ENCODE results near the gene CATSPER2. TPM values are rescaled to one million over a fixed set of nuclear protein-coding genes. Genes with fewer than 3 reads are reported as not detected.
A peak's percentile ranks its signal among the peaks of the same experiment; 100 is the strongest.
"Not testable (repeated sequence)": the region's sequence is repeated elsewhere in the genome, so short reads cannot be mapped to it uniquely, and the experiment has no call there.

CATSPER2 gene
- polyA plus RNA-seq, 2 of the 4 experiments (the other 2 are of a cell fraction): 1.2 to 2.0 TPM

DNA sequence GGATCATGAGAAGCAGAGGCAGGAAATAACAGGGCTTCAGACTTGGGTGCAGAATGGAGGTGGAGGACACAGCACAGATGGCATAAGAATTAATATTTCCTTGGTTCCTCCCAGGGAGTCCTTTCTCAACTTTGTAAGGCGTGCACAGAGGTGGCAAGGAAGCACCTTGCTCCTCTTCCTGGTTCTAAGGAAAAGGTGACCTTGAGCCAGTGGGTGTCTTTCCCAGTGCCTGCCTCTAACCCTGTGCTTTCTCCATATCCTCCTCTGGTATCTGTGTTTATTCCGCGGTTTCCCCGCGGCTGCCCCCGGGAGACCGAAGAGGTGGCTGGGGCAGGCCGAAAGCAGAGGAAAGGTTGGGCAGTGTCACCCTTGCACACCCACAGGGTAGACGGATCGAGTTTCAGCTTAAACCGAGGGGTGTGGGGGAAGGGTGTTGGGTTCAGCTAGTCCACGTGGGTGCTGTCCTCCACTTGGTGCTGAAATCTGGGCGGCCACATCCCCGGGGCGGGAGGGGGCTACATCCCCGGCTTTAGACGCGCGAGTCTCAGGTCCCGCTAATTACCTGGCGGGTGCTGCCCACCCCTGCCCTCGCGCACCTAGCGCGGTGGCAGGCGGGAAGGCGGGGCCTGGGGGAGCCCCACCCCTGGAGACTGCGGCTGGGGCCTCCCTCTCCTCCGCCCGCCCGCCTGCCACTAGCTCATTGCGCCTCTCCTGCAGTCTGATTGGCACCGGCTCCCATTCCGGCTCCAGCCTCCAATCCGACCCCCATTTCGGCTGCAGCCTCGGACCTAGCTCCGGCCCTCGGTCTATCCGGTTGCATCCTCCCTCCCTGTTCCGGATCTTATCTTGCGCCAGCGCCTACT, 55.1 kb downstream of the CATSPER2 start, which contains the start of gene CKMT1B:
Gene CKMT1B (plus strand): TSS at position 700 of the 863 bp plus-strand sequence. CDS start 192 bp downstream, outside the sequence.
- H3K4me3 ChIP-seq; H3K27ac ChIP-seq; H3K4me2 ChIP-seq; FAIRE-seq; POLR2A ChIA-PET; H3K4me1 ChIP-seq; CTCF ChIA-PET; DNase-seq (ENCODE audit: low read depth in 1 of 2, low spot score in 1 of 2); H3K9me3 ChIP-seq: not testable (repeated sequence)
- peak; percentile 61 to 78 for ATAC-seq
- no CpG with 5 or more reads among the region's 43 CpGs for WGBS (ENCODE audit: missing lambda C conversion rate)

DNA sequence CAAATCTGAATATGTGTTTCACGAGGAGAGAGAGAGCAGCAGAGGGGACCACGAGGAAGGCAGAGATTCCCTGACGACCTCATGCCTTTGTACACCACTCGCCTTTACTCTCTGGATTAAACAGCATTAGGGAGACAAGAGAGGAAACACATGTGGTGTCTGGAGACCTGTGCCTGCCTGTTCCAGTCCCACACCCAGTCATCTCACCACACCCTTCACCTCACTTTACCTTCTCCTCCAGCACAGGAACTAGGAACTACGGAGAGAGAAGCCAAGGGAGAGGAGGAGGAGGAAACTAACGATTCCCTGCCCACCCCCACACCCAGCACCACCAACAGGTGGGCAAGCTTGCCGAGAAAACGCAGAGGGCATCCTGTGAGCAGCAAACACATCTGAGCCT, 55.8 kb downstream of the CATSPER2 start:
- H3K4me1 ChIP-seq; ATAC-seq; H3K9me3 ChIP-seq; H3K4me2 ChIP-seq; POLR2A ChIA-PET; CTCF ChIA-PET; DNase-seq (ENCODE audit: low read depth in 1 of 2, low spot score in 1 of 2); FAIRE-seq; H3K27ac ChIP-seq; H3K4me3 ChIP-seq: not testable (repeated sequence)
- WGBS (ENCODE audit: missing lambda C conversion rate): 24% methylated on average over 4 of the region's 8 CpGs

DNA sequence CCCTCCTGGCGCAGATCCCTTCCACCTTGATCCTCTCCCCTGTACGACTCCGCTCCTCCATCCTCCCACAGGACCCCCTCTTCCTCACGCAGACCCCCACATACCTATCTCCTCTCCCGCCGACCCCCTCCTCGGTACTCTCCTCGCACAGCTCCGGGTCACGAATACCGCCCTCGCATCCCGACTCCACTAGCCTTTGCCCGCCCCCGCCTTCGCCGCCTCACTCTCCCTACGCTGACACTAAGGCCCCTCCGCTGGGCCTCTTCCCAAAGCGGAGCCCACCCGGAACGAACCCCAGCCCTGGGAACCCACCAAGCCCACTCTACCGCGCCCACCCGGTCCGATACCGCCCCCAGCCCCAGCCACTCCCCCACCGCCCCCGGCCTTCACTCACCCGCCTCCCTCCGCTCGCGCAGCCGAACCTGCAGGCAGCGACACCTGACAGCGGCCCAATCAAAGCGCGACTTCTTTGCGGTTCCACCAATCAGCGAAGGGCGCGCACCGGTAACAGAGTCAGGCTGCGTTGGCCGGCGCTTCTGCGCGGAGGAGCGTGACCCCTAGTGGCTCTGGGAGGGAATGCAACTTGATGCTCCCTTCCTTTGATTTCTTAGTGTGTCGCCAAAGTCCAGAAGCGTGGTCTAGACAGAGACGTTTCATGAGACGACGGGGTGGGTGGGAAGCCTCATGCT, 58.7 kb downstream of the CATSPER2 start, which contains the start of gene PPIP5K1:
Gene PPIP5K1 (minus strand): TSS at position 431 of the 689 bp plus-strand sequence. CDS start 5,704 bp downstream, outside the sequence.
- POLR2A ChIA-PET; DNase-seq (ENCODE audit: low read depth in 1 of 2, low spot score in 1 of 2): not testable (repeated sequence)
- WGBS (ENCODE audit: missing lambda C conversion rate): no CpG with 5 or more reads among the region's 54 CpGs

More for the DNA sequence above, 58.7 kb downstream of the CATSPER2 start, which contains the start of gene PPIP5K1:
- H3K9me3 ChIP-seq, H3K4me1 ChIP-seq, H3K4me2 ChIP-seq, FAIRE-seq, H3K27ac ChIP-seq, CTCF ChIA-PET, H3K4me3 ChIP-seq: not testable (repeated sequence)
- ATAC-seq: peak; percentile 96 to 97

Small RNAs within 50 kb of the gene (small RNA-seq; reads per million reads assigned to genes)
- gene PDIA3P2 (0 reads per million in 6 experiments), gene RNU6-554P (0 reads per million in 6 experiments), gene RNU6-610P (0 reads per million in 6 experiments)

Other genes starting within 250 kb of the CATSPER2 start
- gene TP53BP1, start 155.7 kb downstream of the CATSPER2 start, polyA plus RNA-seq (2011; rRNA removed): 49.8 and 56.4 TPM in 2 replicates
- 20.0 to 25.6 TPM (median 25.0 TPM) in 3 replicates for gene TP53BP1, start 155.7 kb downstream of the CATSPER2 start, polyA plus RNA-seq (2017; fragmentation: RNase III; extraction: RNeasy Plus Mini Kit Qiagen cat#74134 plus additional on column Dnase treatment)
- 0.43 and 0.48 TPM in 2 replicates for gene MAP1A, start 131.2 kb downstream of the CATSPER2 start, polyA plus RNA-seq (2011; rRNA removed)
- gene MAP1A, start 131.2 kb downstream of the CATSPER2 start, polyA plus RNA-seq (2017; fragmentation: RNase III; extraction: RNeasy Plus Mini Kit Qiagen cat#74134 plus additional on column Dnase treatment): 0.46 to 0.54 TPM (median 0.52 TPM) in 3 replicates
- gene PPIP5K1, start 58.6 kb downstream of the CATSPER2 start, polyA plus RNA-seq (2011; rRNA removed): 19.2 and 19.6 TPM in 2 replicates
- 9.3 to 9.7 TPM (median 9.5 TPM) in 3 replicates for gene PPIP5K1, start 58.6 kb downstream of the CATSPER2 start, polyA plus RNA-seq (2017; fragmentation: RNase III; extraction: RNeasy Plus Mini Kit Qiagen cat#74134 plus additional on column Dnase treatment)
- gene CKMT1B, start 54.8 kb downstream of the CATSPER2 start, polyA plus RNA-seq (2011; rRNA removed): 2.6 TPM in 2 replicates
- gene CKMT1B, start 54.8 kb downstream of the CATSPER2 start, polyA plus RNA-seq (2017; fragmentation: RNase III; extraction: RNeasy Plus Mini Kit Qiagen cat#74134 plus additional on column Dnase treatment): 1.9 to 4.1 TPM (median 2.6 TPM) in 3 replicates
- gene STRC, start 30.0 kb downstream of the CATSPER2 start, polyA plus RNA-seq (2011; rRNA removed): 0.09 and 0.27 TPM in 2 replicates
- gene STRC, start 30.0 kb downstream of the CATSPER2 start, polyA plus RNA-seq (2017; fragmentation: RNase III; extraction: RNeasy Plus Mini Kit Qiagen cat#74134 plus additional on column Dnase treatment): 0.07 to 0.08 TPM in 2 of 3 replicates, not detected in the other
- 3.0 and 3.7 TPM in 2 replicates for gene CKMT1A, start 45.0 kb upstream of the CATSPER2 start, polyA plus RNA-seq (2011; rRNA removed)
- 1.5 to 2.9 TPM (median 1.6 TPM) in 3 replicates for gene CKMT1A, start 45.0 kb upstream of the CATSPER2 start, polyA plus RNA-seq (2017; fragmentation: RNase III; extraction: RNeasy Plus Mini Kit Qiagen cat#74134 plus additional on column Dnase treatment)
- gene PDIA3, start 97.6 kb upstream of the CATSPER2 start, polyA plus RNA-seq (2011; rRNA removed): 196 and 208 TPM in 2 replicates
- 249 to 257 TPM (median 257 TPM) in 3 replicates for gene PDIA3, start 97.6 kb upstream of the CATSPER2 start, polyA plus RNA-seq (2017; fragmentation: RNase III; extraction: RNeasy Plus Mini Kit Qiagen cat#74134 plus additional on column Dnase treatment)
- gene ELL3, start 128.1 kb upstream of the CATSPER2 start, polyA plus RNA-seq (2011; rRNA removed): 1.8 and 2.1 TPM in 2 replicates
- 1.4 to 1.7 TPM (median 1.5 TPM) in 3 replicates for gene ELL3, start 128.1 kb upstream of the CATSPER2 start, polyA plus RNA-seq (2017; fragmentation: RNase III; extraction: RNeasy Plus Mini Kit Qiagen cat#74134 plus additional on column Dnase treatment)
- 317 and 464 TPM in 2 replicates for gene SERF2, start 143.5 kb upstream of the CATSPER2 start, polyA plus RNA-seq (2011; rRNA removed)
- 569 to 597 TPM (median 576 TPM) in 3 replicates for gene SERF2, start 143.5 kb upstream of the CATSPER2 start, polyA plus RNA-seq (2017; fragmentation: RNase III; extraction: RNeasy Plus Mini Kit Qiagen cat#74134 plus additional on column Dnase treatment)
- 0.05 and 0.07 TPM in 2 replicates for gene SERINC4, start 151.4 kb upstream of the CATSPER2 start, polyA plus RNA-seq (2011; rRNA removed)
- 0.04 to 0.12 TPM (median 0.04 TPM) in 3 replicates for gene SERINC4, start 151.4 kb upstream of the CATSPER2 start, polyA plus RNA-seq (2017; fragmentation: RNase III; extraction: RNeasy Plus Mini Kit Qiagen cat#74134 plus additional on column Dnase treatment)
- gene HYPK, start 151.8 kb upstream of the CATSPER2 start, polyA plus RNA-seq (2011; rRNA removed): 10.7 and 21.0 TPM in 2 replicates
- gene HYPK, start 151.8 kb upstream of the CATSPER2 start, polyA plus RNA-seq (2017; fragmentation: RNase III; extraction: RNeasy Plus Mini Kit Qiagen cat#74134 plus additional on column Dnase treatment): 45.5 to 80.8 TPM (median 66.5 TPM) in 3 replicates
- 22.5 and 31.7 TPM in 2 replicates for gene MFAP1, start 175.8 kb upstream of the CATSPER2 start, polyA plus RNA-seq (2011; rRNA removed)
- 37.4 to 40.3 TPM (median 40.1 TPM) in 3 replicates for gene MFAP1, start 175.8 kb upstream of the CATSPER2 start, polyA plus RNA-seq (2017; fragmentation: RNase III; extraction: RNeasy Plus Mini Kit Qiagen cat#74134 plus additional on column Dnase treatment)
- gene WDR76, start 178.2 kb upstream of the CATSPER2 start, polyA plus RNA-seq (2011; rRNA removed): 9.3 and 12.1 TPM in 2 replicates
- gene WDR76, start 178.2 kb upstream of the CATSPER2 start, polyA plus RNA-seq (2017; fragmentation: RNase III; extraction: RNeasy Plus Mini Kit Qiagen cat#74134 plus additional on column Dnase treatment): 15.6 to 18.1 TPM (median 17.5 TPM) in 3 replicates

All from A549 (cell line).